HepG2 (cell line): ENCODE results near the gene CKAP5. TPM values are rescaled to one million over a fixed set of nuclear protein-coding genes. Genes with fewer than 3 reads are reported as not detected.

Experiments used
- ATF3 ChIP-seq: sonication (generic); formaldehyde crosslinking; IDR thresholded peaks from 2 replicates; pipeline ENCODE4 v1.4.0; 2020; ENCODE audit warnings: missing genetic modification reagents
- GATAD1 ChIP-seq: IDR thresholded peaks from 2 replicates; pipeline ENCODE4 v1.6.1; 2016; ENCODE audit warnings: missing genetic modification reagents, missing compliant biosample characterization
- GMEB1 ChIP-seq: sonication (generic); formaldehyde crosslinking; IDR thresholded peaks from 2 replicates; pipeline ENCODE4 v1.5.1; 2020; ENCODE audit warnings: missing genetic modification reagents, mild to moderate bottlenecking, borderline replicate concordance
- NR3C1 ChIP-seq: sonication (generic); formaldehyde crosslinking; IDR thresholded peaks from 2 replicates; pipeline ENCODE4 v1.4.0; 2020; ENCODE audit warnings: missing genetic modification reagents
- POLR2A ChIP-seq, 2 experiments: IDR thresholded peaks; 2 replicates each; pipeline ENCODE4 v1.6.1; 2011; ENCODE audit warnings: low read depth in 2 of 2, low read length in 2 of 2, mild to moderate bottlenecking in 1 of 2, moderate library complexity in 1 of 2; ENCODE audit not compliant: insufficient read depth in 1 of 2
- PRPF4 ChIP-seq: fragments of 200-400 bp; formaldehyde crosslinking; IDR thresholded peaks from 2 replicates; pipeline ENCODE4 v1.6.1; 2016; ENCODE audit warnings: low read length, low read depth; ENCODE audit not compliant: poor library complexity, severe bottlenecking
- RORA ChIP-seq: sonication (generic); formaldehyde crosslinking; IDR thresholded peaks from 2 replicates; pipeline ENCODE4 v1.5.0; 2020; ENCODE audit warnings: mild to moderate bottlenecking, missing genetic modification reagents, moderate library complexity
- SRSF1 ChIP-seq: fragments of 200-400 bp; formaldehyde crosslinking; optimal IDR thresholded peaks from 2 replicates; pipeline ENCODE3; 2017; ENCODE audit warnings: mild to moderate bottlenecking, low read depth, low read length, moderate library complexity
- TRIM24 ChIP-seq: sonication (generic); formaldehyde crosslinking; IDR thresholded peaks from 2 replicates; pipeline ENCODE4 v1.8.0; 2022; ENCODE audit warnings: mild to moderate bottlenecking, missing genetic modification reagents
- YY1 ChIP-seq: IDR thresholded peaks from 2 replicates; pipeline ENCODE4 v1.6.1; 2011; ENCODE audit warnings: low read length, low read depth, moderate library complexity, mild to moderate bottlenecking; ENCODE audit not compliant: insufficient read depth, insufficient replicate concordance
- ZNF10 ChIP-seq: sonication (generic); formaldehyde crosslinking; IDR thresholded peaks from 2 replicates; pipeline ENCODE4 v1.4.0; 2020; ENCODE audit warnings: mild to moderate bottlenecking, low read depth, missing genetic modification reagents, borderline replicate concordance
- ZNF564 ChIP-seq: sonication (generic); formaldehyde crosslinking; IDR thresholded peaks from 2 replicates; pipeline ENCODE4 v1.8.1; 2023; ENCODE audit warnings: mild to moderate bottlenecking, missing genetic modification reagents
- ZNF687 ChIP-seq: sonication (generic); formaldehyde crosslinking; IDR thresholded peaks from 2 replicates; pipeline ENCODE4 v1.5.1; 2020; ENCODE audit warnings: mild to moderate bottlenecking, missing genetic modification reagents, moderate library complexity
- ZNF879 ChIP-seq: sonication (generic); formaldehyde crosslinking; IDR thresholded peaks from 2 replicates; pipeline ENCODE4 v1.8.1; 2023; ENCODE audit warnings: missing genetic modification reagents
- polyA plus RNA-seq, 8 experiments: library from polyadenylated mRNA; depleted of rRNA in 3 of 8; stranded (reverse) in 7 of 8; unstranded in 1 of 8; fragments of >200 nt; fragmentation: Illumina TruSeq in 4 of 8; extraction: Trizol in 4 of 8; gene quantifications; 2 replicates each; pipeline versions ENCODE4 v1.2.1 to v1.2.3, GENCODE V29; 2011 to 2016; ENCODE audit warnings: low read depth in 4 of 8, missing spikeins in 1 of 8, mixed read lengths in 1 of 8; ENCODE audit not compliant: insufficient read depth in 1 of 8
- total RNA-seq, 5 experiments: library from RNA; depleted of rRNA; stranded (reverse); fragments of >200 nt; fragmentation: Illumina TruSeq; extraction: Trizol; gene quantifications; 2 replicates each; pipeline ENCODE4 v1.2.3, GENCODE V29; 2016; ENCODE audit warnings: low read depth in 1 of 5

The CKAP5 gene
- total and polyA plus RNA-seq, 2 of the 13 experiments (the other 11 are each of a cell fraction or from before 2014, with no cell fraction given), result 79.2 to 103 TPM

GRCh38 chr11:46723359-46723680 is 122.8 kb downstream of the CKAP5 start (continued):
- TF ChIP-seq ZNF879 (CRISPR knock-in tag), result no peak
- TF ChIP-seq ZNF687 (CRISPR knock-in tag), result peak; percentile 31; the same call in 1 of the 2 replicates
- TF ChIP-seq ZNF10, result no peak
- no peak for TF ChIP-seq GMEB1 (CRISPR knock-in tag)
- TF ChIP-seq RORA (CRISPR knock-in tag), result no peak
- no peak for TF ChIP-seq ZNF564 (CRISPR knock-in tag)
- TF ChIP-seq TRIM24 (CRISPR knock-in tag), result no peak
- TF ChIP-seq SRSF1, result no peak
- TF ChIP-seq ATF3 (CRISPR knock-in tag), result no peak
- TF ChIP-seq GATAD1 (CRISPR knock-in tag), result no peak
- no peak for TF ChIP-seq YY1
- TF ChIP-seq POLR2A (IDR thresholded peaks at IDR 0.05; ENCODE audit: insufficient read depth in 1 of 2, low read depth in 2 of 2, low read length in 2 of 2), result peak in 1 of 2 experiments; percentile 12; a peak in 1 of 4 replicates
- no peak for TF ChIP-seq PRPF4
- TF ChIP-seq NR3C1 (CRISPR knock-in tag), result no peak
